BE2C (cell line): ENCODE measurements around the gene RBM22. TPM values are rescaled to one million over a fixed set of nuclear protein-coding genes. Genes with fewer than 3 reads are reported as not detected.
"Not testable (repeated sequence)": the region's sequence is repeated elsewhere in the genome, so short reads cannot be mapped to it uniquely, and the experiment has no call there.

Source experiments
- DNase-seq: peaks from one replicate; pipeline ENCODE4 v3.0.0-alpha.2; 2020
- H3K27me3 ChIP-seq: fragments of 250-450 bp; sonication (Bioruptor Pico); 2 replicates; pipeline ENCODE4 v1.5.1; 2020; ENCODE audit warnings: mild to moderate bottlenecking
- H3K36me3 ChIP-seq: fragments of 250-450 bp; sonication (Bioruptor Pico); 2 replicates; pipeline ENCODE4 v1.5.1; 2020; ENCODE audit warnings: mild to moderate bottlenecking
- H3K4me1 ChIP-seq: fragments of 250-450 bp; sonication (Bioruptor Pico); 2 replicates; pipeline ENCODE4 v1.5.1; 2020
- H3K4me3 ChIP-seq: 2 replicates; pipeline ENCODE4 v1.5.1; 2011; ENCODE audit warnings: low read depth, low read length
- H3K9me3 ChIP-seq: fragments of 250-450 bp; sonication (Bioruptor Pico); 2 replicates; pipeline ENCODE4 v1.5.1; 2020
- CTCF ChIP-seq: IDR thresholded peaks from 2 replicates; pipeline ENCODE4 v1.5.1; 2012; ENCODE audit warnings: mild to moderate bottlenecking, low read depth, low read length
- polyA plus RNA-seq: library from polyadenylated mRNA; unstranded; fragments of >200 nt; gene quantifications from one replicate; pipeline ENCODE4 v1.2.1, GENCODE V29; 2012; ENCODE audit warnings: low read depth, missing spikeins; ENCODE audit not compliant: insufficient read length, insufficient read depth

RBM22 gene
- polyA plus RNA-seq = 125 TPM

- Histone ChIP-seq H3K27me3 (no peaks in the 10 kb centered on the region), H3K36me3 (peaks cover 27% of the 10 kb centered on the region), H3K9me3 (no peaks in the 10 kb centered on the region), H3K4me1 (no peaks in the 10 kb centered on the region), H3K4me3 (peak within 1 kb of the TSS; percentile 99)
- TF ChIP-seq CTCF = peak; percentile 59
- peak; percentile 91 for DNase-seq
These were observed at the start of gene RBM22 for GRCh38 chr5:150700594-150701377. Gene RBM22, minus strand, starts transcription at chr5:150701062. Its CDS starts 77 bp downstream, at chr5:150700985.

- no peak for TF ChIP-seq CTCF
- H3K27me3 ChIP-seq = no peaks in the 10 kb centered on the region
- no peak overlapping the region for H3K4me3 ChIP-seq
- peaks cover 38% of the 10 kb centered on the region for H3K36me3 ChIP-seq
- H3K4me1 ChIP-seq = no peaks in the 10 kb centered on the region; the same call in 1 of the 2 replicates
- no peak for DNase-seq
- no peaks in the 10 kb centered on the region for H3K9me3 ChIP-seq
These were observed 49.6 kb upstream of the RBM22 start for GRCh38 chr5:150750469-150750868.

GRCh38 chr5:150743142-150743488, 42.3 kb upstream of the RBM22 start:
- not testable (repeated sequence) for H3K4me3 ChIP-seq, DNase-seq, H3K9me3 ChIP-seq, H3K4me1 ChIP-seq, H3K27me3 ChIP-seq
- H3K36me3 ChIP-seq = peaks cover 23% of the 10 kb centered on the region

GRCh38 chr5:150742455-150743141, 41.7 kb upstream of the RBM22 start:
- H3K36me3 ChIP-seq = peaks cover 23% of the 10 kb centered on the region
- not testable (repeated sequence) for DNase-seq, H3K27me3 ChIP-seq, H3K4me3 ChIP-seq, H3K9me3 ChIP-seq, H3K4me1 ChIP-seq

- no peak for TF ChIP-seq CTCF
- Histone ChIP-seq H3K9me3 (no peaks in the 10 kb centered on the region), H3K4me3 (no peak overlapping the region), H3K36me3 (peaks cover 36% of the 10 kb centered on the region), H3K4me1 (no peaks in the 10 kb centered on the region), H3K27me3 (no peaks in the 10 kb centered on the region)
- DNase-seq = no peak
These were observed 40.1 kb upstream of the RBM22 start for GRCh38 chr5:150740992-150741391.

- Histone ChIP-seq H3K27me3 (no peaks in the 10 kb centered on the region), H3K36me3 (peaks cover 47% of the 10 kb centered on the region), H3K4me3 (no peak overlapping the region), H3K9me3 (no peaks in the 10 kb centered on the region), H3K4me1 (peaks cover 8% of the 10 kb centered on the region)
- no peak for DNase-seq
- TF ChIP-seq CTCF = no peak
These were observed 38.0 kb upstream of the RBM22 start for GRCh38 chr5:150738862-150739261.

- Histone ChIP-seq H3K9me3 (no peaks in the 10 kb centered on the region), H3K4me3 (no peak overlapping the region), H3K27me3 (no peaks in the 10 kb centered on the region), H3K36me3 (peaks cover 58% of the 10 kb centered on the region), H3K4me1 (peaks cover 8% of the 10 kb centered on the region)
- DNase-seq = no peak
- TF ChIP-seq CTCF = no peak; the same call in 1 of the 2 replicates
These were observed 33.9 kb upstream of the RBM22 start for GRCh38 chr5:150734579-150735384.
